GM19467 (cell line): Measurements from ENCODE around the gene MEPCE.

Source experiments
- ATAC-seq: cut with Tn5 transposase; IDR thresholded peaks from one replicate; pipeline ENCODE4 v1.9.1; 2021; ENCODE audit warnings: mild to moderate bottlenecking, moderate library complexity; ENCODE audit not compliant: unreplicated experiment

The MEPCE gene

DNA sequence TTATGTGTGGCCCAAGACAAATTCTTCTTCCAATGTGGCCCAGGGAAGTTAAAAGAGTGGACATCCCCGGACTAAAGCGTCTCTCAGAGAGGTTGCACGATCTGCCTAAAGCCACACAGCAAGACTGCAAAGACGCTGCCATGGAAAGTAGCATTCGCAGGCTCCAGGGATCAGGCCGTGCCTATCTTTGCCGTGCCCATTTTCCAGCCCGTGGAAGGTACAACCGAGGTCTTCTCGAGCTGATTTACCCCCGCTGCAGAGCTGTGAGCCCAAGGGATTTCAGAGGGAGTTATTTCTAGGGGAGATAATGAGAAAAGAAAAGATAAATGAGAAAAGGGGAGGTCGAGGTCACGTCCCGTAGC, 53.1 kb downstream of the MEPCE start:
- ATAC-seq, result no peak

- ATAC-seq, result peak; percentile 44
These were observed 53.6 kb downstream of the MEPCE start for GRCh38 chr7:100483090-100483721.
